ENCODE results near the gene SIAH3.

Gene SIAH3

GRCh38 chr13:45882626-45883025 lies 31.1 kb upstream of the SIAH3 start:
- H3K27me3 ChIP-seq (ENCODE audit: insufficient read depth, low read length, poor library complexity): peaks cover 9% of the 10 kb centered on the region
- no peaks in the 10 kb centered on the region for H3K4me1 ChIP-seq (ENCODE audit: insufficient read depth, low read length)
- no peak overlapping the region for H3K4me3 ChIP-seq (ENCODE audit: low read depth in 1 of 2, low read length in 2 of 2)
- H3K79me2 ChIP-seq (ENCODE audit: insufficient read depth, low read length): no peaks in the 10 kb centered on the region
- no peak overlapping the region for H3K4me2 ChIP-seq (ENCODE audit: insufficient read depth, low read length)
- TF ChIP-seq EZH2 (IDR thresholded peaks at IDR 0.05; ENCODE audit: borderline replicate concordance, low read depth, low read length, severe bottlenecking) (no peak), CTCF (IDR thresholded peaks at IDR 0.05; ENCODE audit: borderline replicate concordance, extremely low read depth, low read length, poor library complexity, severe bottlenecking) (no peak)
- H3K27ac ChIP-seq (ENCODE audit: low read length): no peak overlapping the region
- H3K9me3 ChIP-seq (ENCODE audit: insufficient read depth, low read length, severe bottlenecking): no peaks in the 10 kb centered on the region
- no peaks in the 10 kb centered on the region for H4K20me1 ChIP-seq (ENCODE audit: insufficient read depth, low read length)
- no peaks in the 10 kb centered on the region for H3K36me3 ChIP-seq (ENCODE audit: insufficient read depth, low read length)
- DNase-seq: no peak
- no peak for ATAC-seq (ENCODE audit: insufficient read depth, low read depth)
- H2AFZ ChIP-seq (ENCODE audit: low read depth, low read length): no peak overlapping the region
- H3K9ac ChIP-seq (ENCODE audit: low read depth, low read length): no peak overlapping the region

GRCh38 chr13:45881353-45881752 lies 29.8 kb upstream of the SIAH3 start:
- Histone ChIP-seq H2AFZ (ENCODE audit: low read depth, low read length) (no peak overlapping the region), H3K27ac (ENCODE audit: low read length) (no peak overlapping the region), H3K27me3 (ENCODE audit: insufficient read depth, low read length, poor library complexity) (peaks cover 7% of the 10 kb centered on the region), H3K4me3 (ENCODE audit: low read depth in 1 of 2, low read length in 2 of 2) (no peak overlapping the region), H4K20me1 (ENCODE audit: insufficient read depth, low read length) (no peaks in the 10 kb centered on the region), H3K4me1 (ENCODE audit: insufficient read depth, low read length) (no peaks in the 10 kb centered on the region), H3K4me2 (ENCODE audit: insufficient read depth, low read length) (no peak overlapping the region), H3K36me3 (ENCODE audit: insufficient read depth, low read length) (no peaks in the 10 kb centered on the region), H3K79me2 (ENCODE audit: insufficient read depth, low read length) (no peaks in the 10 kb centered on the region), H3K9me3 (ENCODE audit: insufficient read depth, low read length, severe bottlenecking) (no peaks in the 10 kb centered on the region), H3K9ac (ENCODE audit: low read depth, low read length) (no peak overlapping the region)
- TF ChIP-seq EZH2 (IDR thresholded peaks at IDR 0.05; ENCODE audit: borderline replicate concordance, low read depth, low read length, severe bottlenecking): no peak
- TF ChIP-seq CTCF (IDR thresholded peaks at IDR 0.05; ENCODE audit: borderline replicate concordance, extremely low read depth, low read length, poor library complexity, severe bottlenecking): no peak
- no peak for DNase-seq
- ATAC-seq (ENCODE audit: insufficient read depth, low read depth): no peak

GRCh38 chr13:45880242-45880641 lies 28.7 kb upstream of the SIAH3 start:
- Histone ChIP-seq H3K36me3 (ENCODE audit: insufficient read depth, low read length) (no peaks in the 10 kb centered on the region), H3K4me2 (ENCODE audit: insufficient read depth, low read length) (no peak overlapping the region), H3K4me1 (ENCODE audit: insufficient read depth, low read length) (no peaks in the 10 kb centered on the region), H2AFZ (ENCODE audit: low read depth, low read length) (no peak overlapping the region), H3K27me3 (ENCODE audit: insufficient read depth, low read length, poor library complexity) (peaks cover 7% of the 10 kb centered on the region), H3K9ac (ENCODE audit: low read depth, low read length) (no peak overlapping the region), H3K79me2 (ENCODE audit: insufficient read depth, low read length) (no peaks in the 10 kb centered on the region), H4K20me1 (ENCODE audit: insufficient read depth, low read length) (no peaks in the 10 kb centered on the region), H3K27ac (ENCODE audit: low read length) (no peak overlapping the region), H3K9me3 (ENCODE audit: insufficient read depth, low read length, severe bottlenecking) (no peaks in the 10 kb centered on the region), H3K4me3 (ENCODE audit: low read depth in 1 of 2, low read length in 2 of 2) (no peak overlapping the region)
- no peak for ATAC-seq (ENCODE audit: insufficient read depth, low read depth)
- DNase-seq: no peak
- no peak for TF ChIP-seq CTCF (IDR thresholded peaks at IDR 0.05; ENCODE audit: borderline replicate concordance, extremely low read depth, low read length, poor library complexity, severe bottlenecking)
- no peak for TF ChIP-seq EZH2 (IDR thresholded peaks at IDR 0.05; ENCODE audit: borderline replicate concordance, low read depth, low read length, severe bottlenecking)

- Histone ChIP-seq H3K4me2 (ENCODE audit: insufficient read depth, low read length) (no peak overlapping the region), H3K9me3 (ENCODE audit: insufficient read depth, low read length, severe bottlenecking) (no peaks in the 10 kb centered on the region), H3K4me1 (ENCODE audit: insufficient read depth, low read length) (no peaks in the 10 kb centered on the region), H3K79me2 (ENCODE audit: insufficient read depth, low read length) (no peaks in the 10 kb centered on the region), H3K9ac (ENCODE audit: low read depth, low read length) (no peak overlapping the region), H4K20me1 (ENCODE audit: insufficient read depth, low read length) (no peaks in the 10 kb centered on the region), H2AFZ (ENCODE audit: low read depth, low read length) (no peak overlapping the region), H3K36me3 (ENCODE audit: insufficient read depth, low read length) (no peaks in the 10 kb centered on the region), H3K27me3 (ENCODE audit: insufficient read depth, low read length, poor library complexity) (peaks cover 7% of the 10 kb centered on the region), H3K4me3 (ENCODE audit: low read depth in 1 of 2, low read length in 2 of 2) (no peak overlapping the region), H3K27ac (ENCODE audit: low read length) (no peak overlapping the region)
- ATAC-seq (ENCODE audit: insufficient read depth, low read depth) (no peak), DNase-seq (no peak)
- TF ChIP-seq EZH2 (IDR thresholded peaks at IDR 0.05; ENCODE audit: borderline replicate concordance, low read depth, low read length, severe bottlenecking): no peak
- no peak for TF ChIP-seq CTCF (IDR thresholded peaks at IDR 0.05; ENCODE audit: borderline replicate concordance, extremely low read depth, low read length, poor library complexity, severe bottlenecking)
Measured at GRCh38 chr13:45879666-45880065, 28.1 kb upstream of the SIAH3 start.

Data from DND-41 (cell line).